Spleen (tissue), 11 donors: ENCODE measurements around the gene NUDT8. TPM values are rescaled to one million over a fixed set of nuclear protein-coding genes. Genes with fewer than 3 reads are reported as not detected.

Source experiments
- DNase-seq: peaks from one replicate; pipeline ENCODE4 v3.0.0-alpha.2; 2020
- H3K27ac ChIP-seq, 8 donors: fragments of 200-600 bp; sonication (generic) in 7 of 8; 1 replicate in 4 of 8; 2 replicates in 4 of 8; pipeline versions ENCODE4 v1.5.0 to v1.8.0; 2016 to 2021; ENCODE audit warnings: inconsistent platforms in 4 of 8, mild to moderate bottlenecking in 4 of 8, moderate library complexity in 1 of 8
- H3K27me3 ChIP-seq, 7 donors: fragments of 200-600 bp; sonication (generic) in 6 of 7; replicated peaks in 1 of 7; 1 replicate in 4 of 7; 2 replicates in 3 of 7; pipeline versions ENCODE4 v1.5.0 to v1.8.0; 2016 to 2021; ENCODE audit warnings: inconsistent platforms in 3 of 7, mild to moderate bottlenecking in 1 of 7
- H3K36me3 ChIP-seq, 6 donors: fragments of 200-600 bp; sonication (generic) in 5 of 6; 1 replicate in 4 of 6; 2 replicates in 2 of 6; pipeline versions ENCODE4 v1.5.0 to v1.8.0; 2016 to 2021; ENCODE audit warnings: inconsistent platforms in 2 of 6
- H3K4me1 ChIP-seq, 6 donors: fragments of 200-600 bp; sonication (generic) in 5 of 6; 1 replicate in 3 of 6; 2 replicates in 3 of 6; pipeline versions ENCODE4 v1.5.0 to v1.8.0; 2016 to 2021; ENCODE audit warnings: inconsistent platforms in 3 of 6
- H3K4me3 ChIP-seq, 8 donors: fragments of 200-600 bp; sonication (generic) in 7 of 8; 1 replicate in 4 of 8; 2 replicates in 4 of 8; pipeline versions ENCODE4 v1.5.0 to v1.8.0; 2016 to 2021; ENCODE audit warnings: inconsistent platforms in 4 of 8, mild to moderate bottlenecking in 4 of 8, moderate library complexity in 2 of 8
- H3K9me3 ChIP-seq, 8 donors: fragments of 200-600 bp; sonication (generic) in 7 of 8; 1 replicate in 4 of 8; 2 replicates in 4 of 8; pipeline versions ENCODE4 v1.5.0 to v1.8.0; 2016 to 2021; ENCODE audit warnings: inconsistent platforms in 4 of 8
- CTCF ChIP-seq, 11 experiments: fragments of 200-600 bp in 7 of 11; fragments of 450-650 bp in 4 of 11; sonication (generic) in 4 of 11; IDR thresholded peaks in 8 of 11; conservative IDR thresholded peaks in 3 of 11; 1 replicate in 7 of 11; 2 replicates in 4 of 11; pipeline versions ENCODE4 v1.4.0 to v1.8.0; 2016 to 2021; ENCODE audit warnings: antibody characterized with exemption in 11 of 11, inconsistent platforms in 4 of 11, mild to moderate bottlenecking in 1 of 11
- POLR2A ChIP-seq, 3 donors: fragments of 450-650 bp; IDR thresholded peaks; one replicate each; pipeline ENCODE4 v1.5.1; 2017; ENCODE audit warnings: antibody characterized with exemption in 3 of 3, mild to moderate bottlenecking in 1 of 3
- POLR2AphosphoS5 ChIP-seq, 3 donors: sonication (generic); formaldehyde crosslinking; IDR thresholded peaks; one replicate each; pipeline ENCODE4 v1.5.1; 2017; ENCODE audit warnings: antibody characterized with exemption in 3 of 3
- WGBS, 5 donors: extraction: QIAGEN DNeasy Blood & Tissue Kit in 3 of 5; methylation state at CpG; one replicate each; pipeline versions ENCODE4 v1.1.5 to v1.1.7; 2013 to 2018; 5-methylcytosine and 5-hydroxymethylcytosine counted together
- intact Hi-C: fragments of 100-400 bp; cut with DNase I; formaldehyde crosslinking; loops from one replicate; pipeline ENCODE4 v1.15.0; 2023; ENCODE audit warnings: low total_unique reads
- polyA plus RNA-seq, 3 donors: library from polyadenylated mRNA; stranded (reverse); fragments of 200-250 nt; gene quantifications; one replicate each; pipeline ENCODE4 v1.2.1, GENCODE V29; 2013
- total RNA-seq, 7 donors: library from RNA; depleted of rRNA in 3 of 7; stranded (reverse); fragments of >200 nt in 3 of 7; fragmentation: NEBNext Ultra II Directional in 4 of 7; extraction: Animal tissue kit (Norgen Biotek cat#: 25700) in 4 of 7; gene quantifications; one replicate each; pipeline versions ENCODE4 v1.1.0 to v1.2.1, GENCODE V29; 2016 to 2021
- donor health status: healthy with polysubstance abuse.
- donor health status: DM: no; HTN: no; CAD: no; lungs with moderate emphysema.
- donor health status: DM: no; HTN: no; CAD: no.
- donor health status: Bipolar disorder and iron deficiency.
- donor health status: healthy.
- donor health status: DM: no; HTN: no; CAD: no.
- donor health status: DM: yes; HTN: yes; CAD: no.

The NUDT8 gene
- total and polyA plus RNA-seq, 10 donors = 2.7 to 9.2 (median 5.9) TPM

- Histone ChIP-seq H3K27ac (peak overlapping the region; percentile 83 to 95 (median 91)), H3K4me3 (peak overlapping the region; percentile 46 to 77 (median 68)), H3K36me3 (no peaks in the 10 kb centered on the region), H3K27me3 (no peaks in the 10 kb centered on the region), H3K4me1 (peaks cover 7 to 25% (median 20%) of the 10 kb centered on the region in 6 donors), H3K9me3 (no peaks in the 10 kb centered on the region)
- intact Hi-C loops = no loop called here
- WGBS, 5 donors = 62 to 72% (median 68%) methylated on average over 16 of the region's 16 CpGs
- TF ChIP-seq POLR2A (IDR thresholded peaks at IDR 0.05) (no peak), CTCF (IDR thresholded peaks at IDR 0.05 in 8 of 11, conservative IDR thresholded peaks at IDR 0.05 in 3 of 11) (peak in 4 of 11 experiments; percentile 2 to 30 (median 18))
- DNase-seq = no peak
These were observed 1.2 kb upstream of the NUDT8 start for GRCh38 chr11:67630943-67631331.

DNA sequence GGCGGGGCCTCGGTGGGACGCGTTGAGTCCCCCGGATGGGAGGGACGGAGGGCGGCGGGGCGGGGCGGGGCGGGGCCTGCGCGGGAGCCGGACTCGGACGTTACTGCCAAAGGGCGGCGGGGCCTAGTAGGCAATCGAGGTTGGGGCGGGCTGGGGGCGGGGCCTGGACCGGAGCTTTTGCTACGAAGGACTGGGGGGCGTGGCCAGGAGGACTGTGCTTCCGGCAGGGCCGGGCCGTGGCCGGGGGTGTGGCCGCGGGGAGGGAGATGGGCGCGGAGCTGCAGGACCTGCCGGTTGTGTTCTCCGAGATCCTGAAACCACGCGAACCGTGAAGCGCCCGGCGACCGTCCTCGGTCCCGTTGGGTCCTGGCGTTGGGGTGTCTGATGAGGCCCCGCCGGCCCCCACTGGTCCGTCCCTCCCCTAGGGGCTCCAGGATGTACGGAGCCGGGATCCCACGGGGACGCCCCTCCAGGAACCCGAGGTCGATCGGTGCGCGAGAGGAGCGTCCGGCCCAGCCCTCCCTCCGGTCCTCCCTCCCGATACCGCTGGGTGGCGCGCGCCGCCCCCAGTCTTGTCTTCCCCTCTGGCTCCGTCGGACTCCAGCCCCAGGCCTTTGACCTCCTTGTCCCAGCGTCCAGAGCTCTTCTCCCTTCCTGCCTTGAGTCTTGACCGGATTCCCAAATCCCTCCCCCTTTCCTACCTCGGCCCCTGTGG lies 648 bp upstream of the NUDT8 start:
- WGBS, 5 donors = 0 to 2% (median 1%) methylated on average over 21 to 70 of the region's 70 CpGs
- H3K4me1 ChIP-seq = peaks cover 7 to 25% (median 20%) of the 10 kb centered on the region in 6 donors
- H3K27me3 ChIP-seq = no peaks in the 10 kb centered on the region
- H3K27ac ChIP-seq = peak overlapping the region; percentile 87 to 95 (median 91)
- no peaks in the 10 kb centered on the region for H3K36me3 ChIP-seq
- TF ChIP-seq CTCF (IDR thresholded peaks at IDR 0.05 in 8 of 11, conservative IDR thresholded peaks at IDR 0.05 in 3 of 11) (peak; percentile 66 to 90 (median 75)), POLR2AphosphoS5 (IDR thresholded peaks at IDR 0.05) (peak; percentile 82 to 84 (median 83)), POLR2A (IDR thresholded peaks at IDR 0.05) (peak in 1 of 3 donors; percentile 19)
- H3K4me3 ChIP-seq = peak overlapping the region; percentile 46 to 77 (median 70)
- H3K9me3 ChIP-seq = no peaks in the 10 kb centered on the region
- intact Hi-C loops = no loop called here
- peak; percentile 99 for DNase-seq

DNA sequence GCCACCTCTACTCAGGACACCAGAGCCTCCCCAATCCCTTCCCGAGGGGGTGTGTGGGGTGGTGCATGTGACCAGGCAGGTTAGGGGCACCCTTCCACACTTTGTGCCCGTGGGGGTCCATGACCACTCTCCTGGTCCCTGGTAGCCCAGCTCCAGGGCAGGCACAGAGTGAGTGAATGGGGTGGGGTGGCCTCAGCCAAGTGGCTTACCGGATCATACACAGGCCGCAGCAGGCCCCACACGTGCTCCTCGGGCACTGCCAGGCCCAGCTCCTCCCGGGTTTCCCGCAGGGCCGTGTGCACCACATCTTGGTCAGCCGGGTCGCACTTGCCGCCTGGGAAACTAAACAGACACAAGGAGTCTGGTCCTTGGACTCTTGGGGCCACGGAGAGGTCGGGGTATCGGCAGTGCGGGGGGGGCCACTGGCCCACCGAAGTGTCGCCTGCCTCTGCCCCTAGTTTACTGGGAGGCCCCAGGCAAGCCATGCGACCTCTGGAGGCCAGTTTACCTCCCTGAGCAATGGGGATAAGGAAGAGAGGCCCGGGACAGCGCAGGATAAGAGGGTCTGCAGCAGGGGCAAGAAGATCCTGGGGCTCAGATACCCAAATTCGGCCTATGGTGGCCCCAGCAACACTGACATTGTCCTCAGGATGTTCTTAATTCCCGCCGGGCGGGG lies 889 bp downstream of the NUDT8 start:
- peaks cover 7 to 25% (median 20%) of the 10 kb centered on the region in 6 donors for H3K4me1 ChIP-seq
- no peaks in the 10 kb centered on the region for H3K36me3 ChIP-seq
- H3K9me3 ChIP-seq = no peaks in the 10 kb centered on the region
- H3K27ac ChIP-seq = peak overlapping the region; percentile 87 to 95 (median 91)
- no peaks in the 10 kb centered on the region for H3K27me3 ChIP-seq
- TF ChIP-seq CTCF (IDR thresholded peaks at IDR 0.05 in 8 of 11, conservative IDR thresholded peaks at IDR 0.05 in 3 of 11) = peak in 1 of 11 experiments; percentile 97
- TF ChIP-seq POLR2A (IDR thresholded peaks at IDR 0.05) = no peak
- no peak for TF ChIP-seq POLR2AphosphoS5 (IDR thresholded peaks at IDR 0.05)
- 44 to 67% (median 61%) methylated on average over 16 to 25 of the region's 25 CpGs for WGBS, 5 donors
- DNase-seq = no peak
- intact Hi-C loops = no loop called here
- H3K4me3 ChIP-seq = peak overlapping the region in 7 of 8 donors; percentile 46 to 77 (median 69)
